ENCODE results near the gene ANKS1A.

GRCh38 chr6:34953061-34954025 is 64.3 kb downstream of the ANKS1A start:
- TF ChIP-seq CTCF (IDR thresholded peaks at IDR 0.05) (no peak), POLR2A (IDR thresholded peaks at IDR 0.05) (no peak)
